ENCODE data around the gene KLRC3.

- TF ChIP-seq CTCF (IDR thresholded peaks at IDR 0.05) (no peak), POLR2A (IDR thresholded peaks at IDR 0.05) (no peak)
These were observed 49.3 kb upstream of the KLRC3 start for GRCh38 chr12:10469701-10470100.
